ENCODE measurements around the gene CMPK1.

DNA sequence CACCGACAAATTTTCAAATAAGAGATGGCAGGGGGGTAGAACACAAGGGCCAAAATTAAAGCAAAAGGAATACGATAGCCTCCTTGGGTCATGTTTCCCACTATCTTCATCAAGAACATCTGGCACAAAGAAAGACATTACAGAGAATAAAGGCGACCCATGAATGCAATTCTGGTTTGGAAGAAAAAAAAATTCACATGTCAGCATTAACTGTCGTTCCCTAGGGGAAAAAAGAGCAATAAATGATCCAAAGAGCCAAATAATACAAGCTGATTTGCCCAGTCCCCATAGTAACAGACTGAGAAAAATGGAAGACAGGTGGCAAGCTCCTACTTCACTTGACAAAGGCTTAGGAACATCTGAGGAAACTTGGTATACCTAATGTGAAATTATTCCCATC is 24.2 kb upstream of the CMPK1 start:
- TF ChIP-seq, protein P1, sequence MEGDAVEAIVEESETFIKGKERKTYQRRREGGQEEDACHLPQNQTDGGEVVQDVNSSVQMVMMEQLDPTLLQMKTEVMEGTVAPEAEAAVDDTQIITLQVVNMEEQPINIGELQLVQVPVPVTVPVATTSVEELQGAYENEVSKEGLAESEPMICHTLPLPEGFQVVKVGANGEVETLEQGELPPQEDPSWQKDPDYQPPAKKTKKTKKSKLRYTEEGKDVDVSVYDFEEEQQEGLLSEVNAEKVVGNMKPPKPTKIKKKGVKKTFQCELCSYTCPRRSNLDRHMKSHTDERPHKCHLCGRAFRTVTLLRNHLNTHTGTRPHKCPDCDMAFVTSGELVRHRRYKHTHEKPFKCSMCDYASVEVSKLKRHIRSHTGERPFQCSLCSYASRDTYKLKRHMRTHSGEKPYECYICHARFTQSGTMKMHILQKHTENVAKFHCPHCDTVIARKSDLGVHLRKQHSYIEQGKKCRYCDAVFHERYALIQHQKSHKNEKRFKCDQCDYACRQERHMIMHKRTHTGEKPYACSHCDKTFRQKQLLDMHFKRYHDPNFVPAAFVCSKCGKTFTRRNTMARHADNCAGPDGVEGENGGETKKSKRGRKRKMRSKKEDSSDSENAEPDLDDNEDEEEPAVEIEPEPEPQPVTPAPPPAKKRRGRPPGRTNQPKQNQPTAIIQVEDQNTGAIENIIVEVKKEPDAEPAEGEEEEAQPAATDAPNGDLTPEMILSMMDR (IDR thresholded peaks at IDR 0.05; ENCODE audit: poor library complexity) = no peak
- TF ChIP-seq EZH2phosphoT487 (IDR thresholded peaks at IDR 0.05; ENCODE audit: low read depth, severe bottlenecking, unreplicated experiment) = no peak

Data from hepatocyte (in vitro differentiated cells).